Activated T-cell treated with anti-CD3 and anti-CD28 coated beads, Interleukin-2, amount 50 U/mL, for 1 hour (primary cell): Measurements from ENCODE around the gene PPRC1.

Experiments used
- DNase-seq: peaks from one replicate; pipeline ENCODE4 v3.0.0-alpha.2; 2020

PPRC1 gene

GRCh38 chr10:102119417-102120141 is 13.3 kb upstream of the PPRC1 start:
- peak; percentile 62 for DNase-seq

GRCh38 chr10:102120142-102120990 is 12.5 kb upstream of the PPRC1 start, which contains the start of gene LDB1:
TSS of gene LDB1 (minus strand) at chr10:102120368. CDS start at chr10:102120110, 258 bp downstream.
- DNase-seq: peak; percentile 74

GRCh38 chr10:102120991-102121738 is 11.7 kb upstream of the PPRC1 start:
- DNase-seq: no peak

- DNase-seq: no peak
These were observed 11.0 kb upstream of the PPRC1 start for GRCh38 chr10:102121739-102122372.

- DNase-seq: no peak
These were observed 10.4 kb upstream of the PPRC1 start for GRCh38 chr10:102122450-102122849.

GRCh38 chr10:102123223-102123622 is 9.6 kb upstream of the PPRC1 start:
- no peak for DNase-seq

- DNase-seq: no peak
These were observed 1.3 kb upstream of the PPRC1 start for GRCh38 chr10:102131286-102132170.

GRCh38 chr10:102132193-102132562 is 662 bp upstream of the PPRC1 start:
- no peak for DNase-seq

- peak; percentile 53 for DNase-seq
These were observed 744 bp downstream of the PPRC1 start for GRCh38 chr10:102133373-102134195.

GRCh38 chr10:102134416-102134815 is 1.6 kb downstream of the PPRC1 start:
- DNase-seq: no peak

GRCh38 chr10:102135956-102136526 is 3.2 kb downstream of the PPRC1 start:
- no peak for DNase-seq

- DNase-seq: no peak
These were observed 6.7 kb downstream of the PPRC1 start for GRCh38 chr10:102139281-102140110.

- no peak for DNase-seq
These were observed 7.4 kb downstream of the PPRC1 start for GRCh38 chr10:102140218-102140617.

- no peak for DNase-seq
These were observed 8.2 kb downstream of the PPRC1 start for GRCh38 chr10:102140913-102141540.

- no peak for DNase-seq
These were observed 8.8 kb downstream of the PPRC1 start for GRCh38 chr10:102141583-102142107.

- DNase-seq: no peak
These were observed 14.2 kb downstream of the PPRC1 start for GRCh38 chr10:102146971-102147428.

GRCh38 chr10:102147561-102147960 is 14.7 kb downstream of the PPRC1 start:
- no peak for DNase-seq

- no peak for DNase-seq
These were observed 15.4 kb downstream of the PPRC1 start for GRCh38 chr10:102148275-102148674.
